GM11168 (cell line): Measurements from ENCODE around the gene PSD4.

ENCODE experiments used
- in situ Hi-C: fragments of 300-500 bp; cut with MboI; formaldehyde crosslinking; loops from one replicate; pipeline ENCODE4 v1.12.0; 2022; ENCODE audit warnings: low sequenced_read_pairs; ENCODE audit not compliant: unreplicated experiment

Gene PSD4

GRCh38 chr2:113141451-113141850 is 32.3 kb upstream of the PSD4 start:
- in situ Hi-C loops = no loop called here

- in situ Hi-C loops = no loop called here
These were observed 31.5 kb upstream of the PSD4 start for GRCh38 chr2:113142290-113142689.

DNA sequence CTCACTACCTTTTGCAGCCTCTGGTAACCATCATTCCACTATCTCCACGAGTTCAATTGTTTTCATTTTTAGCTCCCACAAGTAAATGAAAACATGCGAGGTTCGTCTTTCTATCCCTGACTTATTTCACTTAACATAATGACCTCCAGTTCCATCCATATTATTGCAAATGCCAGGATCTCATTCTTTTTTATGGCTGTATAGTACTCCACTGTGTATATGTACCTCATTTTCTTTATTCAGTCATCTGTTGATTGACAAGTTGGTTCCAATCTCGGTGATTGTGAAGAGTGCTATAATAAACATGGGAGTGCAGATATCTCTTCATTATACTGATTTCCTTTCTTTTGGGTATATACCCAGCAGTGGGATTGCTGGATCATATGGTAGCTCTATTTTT is 29.5 kb upstream of the PSD4 start:
- in situ Hi-C loops = no loop called here

GRCh38 chr2:113148606-113149552 is 24.9 kb upstream of the PSD4 start:
- in situ Hi-C loops = no loop called here

DNA sequence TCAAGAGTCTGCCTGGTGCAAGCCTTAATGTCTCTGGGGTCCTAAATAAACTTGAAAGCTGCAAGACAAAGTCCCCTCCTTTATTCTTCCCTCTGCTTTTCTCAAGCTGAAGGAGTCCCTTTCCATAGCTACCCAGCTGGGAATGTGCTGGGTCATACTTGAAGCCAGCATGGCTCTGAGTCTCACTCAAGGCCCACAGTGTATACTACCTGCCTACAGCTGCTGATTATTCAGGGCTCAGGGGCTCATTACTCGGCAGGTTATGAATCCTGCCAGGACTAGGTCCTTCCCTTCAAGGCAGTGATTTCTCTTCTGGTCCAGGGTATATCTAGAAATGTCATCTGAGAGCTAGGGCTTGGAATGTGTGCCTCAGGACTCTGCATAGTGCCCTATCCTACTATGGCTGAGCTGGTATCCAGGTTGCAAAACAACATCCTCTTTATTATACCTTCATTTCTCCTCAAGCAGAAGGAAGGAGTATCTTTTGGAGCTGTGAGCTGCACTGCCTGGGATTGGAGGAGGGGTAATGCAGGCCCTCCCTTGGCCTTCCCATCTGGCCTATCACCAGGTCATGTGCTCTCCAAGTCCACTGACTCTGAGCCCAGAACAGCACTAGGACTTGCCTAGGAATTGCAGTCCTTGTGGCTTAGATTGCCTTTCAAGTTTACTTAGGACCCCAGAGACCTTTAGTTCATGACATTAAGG is 24.1 kb upstream of the PSD4 start:
- in situ Hi-C loops = no loop called here

- in situ Hi-C loops = no loop called here
These were observed 23.5 kb upstream of the PSD4 start for GRCh38 chr2:113150258-113150601.

- in situ Hi-C loops = no loop called here
These were observed 18.4 kb upstream of the PSD4 start for GRCh38 chr2:113155331-113155730.

GRCh38 chr2:113156278-113157117 is 17.3 kb upstream of the PSD4 start:
- in situ Hi-C loops = no loop called here

DNA sequence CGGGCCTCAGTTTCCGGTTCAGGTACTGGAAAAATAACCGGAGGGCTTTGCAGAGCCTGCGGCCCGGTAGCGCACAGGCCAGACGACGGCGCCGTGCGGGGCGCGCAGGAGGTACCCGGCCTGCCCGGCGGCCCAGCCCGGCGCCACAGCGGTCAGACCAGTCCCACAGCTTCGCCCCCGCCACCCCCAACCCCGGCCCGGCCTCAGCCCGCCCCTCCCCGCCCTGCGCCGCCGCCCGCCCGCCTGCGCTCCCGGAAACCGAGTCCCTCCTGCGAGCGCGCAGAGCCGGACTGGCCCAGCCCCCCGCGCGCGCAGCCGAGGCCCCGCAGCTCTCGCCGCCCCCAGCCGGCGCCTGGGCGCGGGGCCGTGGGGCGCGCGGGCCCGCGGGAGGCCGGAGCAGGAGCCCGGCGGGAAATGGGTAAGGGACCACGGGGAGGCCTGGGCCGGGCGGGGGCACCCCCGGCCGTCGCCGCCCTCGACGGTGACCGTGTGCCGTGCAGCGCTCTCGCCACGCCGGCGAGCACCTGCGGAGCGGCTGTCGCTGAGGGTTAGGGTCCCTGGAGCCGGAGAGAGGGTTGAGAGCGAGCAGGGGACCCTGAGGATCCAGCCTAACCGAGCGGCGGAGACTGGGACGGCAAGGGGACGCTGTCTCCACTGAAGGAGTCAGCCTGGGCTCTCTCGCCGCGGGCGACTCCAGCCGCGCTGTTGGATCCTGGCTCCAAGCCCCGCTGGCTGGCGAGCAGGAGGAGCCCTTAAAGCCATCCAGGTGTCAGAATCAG is 16.5 kb upstream of the PSD4 start:
- in situ Hi-C loops = no loop called here

- in situ Hi-C loops = no loop called here
These were observed 15.6 kb upstream of the PSD4 start for GRCh38 chr2:113157897-113158753.

DNA sequence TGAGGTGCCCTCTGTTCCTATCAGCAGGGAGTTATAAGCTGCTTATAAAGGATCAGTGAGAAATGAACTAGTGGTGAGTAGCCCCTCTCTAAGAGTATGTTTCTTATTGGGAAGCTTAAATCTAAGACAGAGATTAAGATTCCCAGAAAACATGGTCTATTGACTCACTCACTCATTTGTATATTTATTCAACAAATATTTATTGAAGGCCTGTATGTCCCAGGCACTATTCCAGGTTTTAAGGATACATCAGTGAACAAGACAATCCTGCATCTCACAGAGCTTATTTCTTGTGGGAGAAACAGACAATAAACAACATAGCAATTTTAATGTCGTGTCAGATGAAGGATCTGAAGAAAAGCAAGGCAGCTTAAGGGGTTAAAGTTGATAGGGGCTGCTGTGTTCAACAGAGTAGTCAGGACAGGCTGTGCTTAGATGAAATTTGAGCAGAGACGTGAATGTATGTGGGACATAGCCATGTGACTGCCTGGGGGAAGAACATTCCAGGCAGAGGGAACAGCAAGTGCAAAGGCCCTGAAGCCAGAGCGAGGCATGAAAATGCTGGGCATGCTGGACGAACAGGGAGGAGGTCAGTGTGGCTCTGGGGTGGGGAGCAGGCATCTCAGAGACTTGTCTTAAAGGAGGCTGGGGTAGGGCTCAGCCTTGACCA is 14.8 kb upstream of the PSD4 start:
- in situ Hi-C loops = no loop called here

DNA sequence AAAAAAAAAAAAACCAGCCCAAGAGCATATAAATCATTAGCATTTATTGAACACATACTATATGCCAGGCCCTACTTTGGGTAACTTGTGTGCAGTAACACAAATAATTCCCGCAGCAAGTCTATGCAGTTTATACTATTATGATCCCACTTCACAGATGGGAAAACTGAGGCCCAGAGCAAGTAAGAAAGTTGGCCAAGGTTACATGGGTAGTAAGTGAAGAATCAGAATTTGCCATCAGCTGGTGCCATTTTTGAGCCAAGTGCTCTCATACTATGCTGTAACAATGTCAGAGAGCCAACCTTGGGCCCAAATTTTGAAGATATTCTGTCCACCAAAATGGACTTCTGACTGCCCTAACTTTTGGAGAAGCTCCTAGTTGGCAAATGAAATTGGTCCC is 13.5 kb upstream of the PSD4 start:
- in situ Hi-C loops = no loop called here

DNA sequence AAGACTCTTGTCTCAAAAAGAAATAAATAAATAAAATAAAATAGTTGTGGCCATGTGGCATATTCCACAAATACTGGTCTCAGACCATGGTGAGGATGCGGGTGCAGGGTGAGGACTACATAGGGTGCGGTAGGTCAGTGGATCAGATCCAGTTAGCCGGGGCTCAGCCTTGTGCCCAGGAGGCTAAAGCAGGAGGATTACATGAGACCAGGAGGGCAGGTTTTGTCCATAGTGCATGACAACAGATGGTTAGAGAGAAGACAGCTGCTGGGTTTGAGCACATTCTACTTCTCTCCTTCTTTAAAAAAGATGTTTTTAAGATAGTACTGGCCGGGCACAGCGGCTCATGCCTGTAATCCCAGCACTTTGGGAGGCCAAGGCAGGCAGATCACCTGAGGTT is 12.8 kb upstream of the PSD4 start:
- in situ Hi-C loops = no loop called here

DNA sequence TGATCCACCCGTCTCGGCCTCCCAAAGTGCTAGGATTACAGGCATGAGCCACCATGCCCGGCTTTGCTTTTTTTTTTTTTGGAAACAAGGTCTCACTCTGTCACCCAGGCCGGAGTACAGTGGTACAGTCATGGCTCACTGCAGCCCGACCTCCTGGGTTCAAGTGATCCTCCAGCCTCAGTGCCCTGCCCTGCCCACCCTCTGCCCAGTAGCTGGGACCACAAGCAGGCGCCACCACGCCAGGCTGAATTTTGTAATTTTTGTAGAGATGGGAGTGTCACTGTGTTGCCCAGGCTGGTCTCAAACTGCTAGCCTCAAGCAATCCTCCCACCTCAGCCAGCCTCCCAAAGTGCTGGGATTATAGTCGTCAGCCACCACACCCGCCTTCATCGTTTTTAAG is 11.6 kb upstream of the PSD4 start:
- in situ Hi-C loops = no loop called here

GRCh38 chr2:113162869-113163268 is 10.9 kb upstream of the PSD4 start:
- in situ Hi-C loops = no loop called here

GRCh38 chr2:113164215-113164929 is 9.4 kb upstream of the PSD4 start:
- in situ Hi-C loops = no loop called here

- in situ Hi-C loops = no loop called here
These were observed 8.7 kb upstream of the PSD4 start for GRCh38 chr2:113164930-113165585.
